H9 (cell line): ENCODE measurements around the gene METTL1. TPM values are rescaled to one million over a fixed set of nuclear protein-coding genes. Genes with fewer than 3 reads are reported as not detected.
A peak's percentile ranks its signal among the peaks of the same experiment; 100 is the strongest.

ENCODE experiments used
- DNase-seq: peaks from one replicate; pipeline ENCODE4 v3.0.0-alpha.2; 2017
- H2AFZ ChIP-seq: one replicate; pipeline ENCODE4 v1.6.1; 2013; ENCODE audit warnings: mild to moderate bottlenecking, low read length, control low read depth, moderate library complexity
- H2AK5ac ChIP-seq: 2 replicates; pipeline ENCODE4 v1.6.1; 2013; ENCODE audit warnings: low read length, control low read depth, mixed read lengths; ENCODE audit not compliant: insufficient read length
- H2BK120ac ChIP-seq: one replicate; pipeline ENCODE4 v1.6.1; 2013; ENCODE audit warnings: low read depth, mild to moderate bottlenecking, low read length, control low read depth, inconsistent platforms; ENCODE audit not compliant: poor library complexity, severe bottlenecking
- H2BK12ac ChIP-seq: 2 replicates; pipeline ENCODE4 v1.6.1; 2013; ENCODE audit warnings: low read length, control low read depth, mixed read lengths, low read depth; ENCODE audit not compliant: insufficient read length
- H2BK15ac ChIP-seq: 2 replicates; pipeline ENCODE4 v1.6.1; 2013; ENCODE audit warnings: low read depth, low read length, control low read depth
- H2BK20ac ChIP-seq: one replicate; pipeline ENCODE4 v1.6.1; 2013; ENCODE audit warnings: low read depth, mild to moderate bottlenecking, low read length, control low read depth, inconsistent platforms; ENCODE audit not compliant: poor library complexity, severe bottlenecking
- H2BK5ac ChIP-seq: 2 replicates; pipeline ENCODE4 v1.6.1; 2013; ENCODE audit warnings: low read length, control low read depth, mixed read lengths; ENCODE audit not compliant: insufficient read length
- H3K14ac ChIP-seq: 2 replicates; pipeline ENCODE4 v1.6.1; 2013; ENCODE audit warnings: low read length, control low read depth; ENCODE audit not compliant: insufficient read depth
- H3K18ac ChIP-seq: 2 replicates; pipeline ENCODE4 v1.6.1; 2013; ENCODE audit warnings: low read depth, mild to moderate bottlenecking, mixed read lengths, low read length, control low read depth; ENCODE audit not compliant: insufficient read length
- H3K23ac ChIP-seq: 2 replicates; pipeline ENCODE4 v1.6.1; 2013; ENCODE audit warnings: low read length, control low read depth, mixed read lengths, low read depth; ENCODE audit not compliant: insufficient read length
- H3K23me2 ChIP-seq: 2 replicates; pipeline ENCODE4 v1.6.1; 2013; ENCODE audit warnings: low read depth, mild to moderate bottlenecking, mixed read lengths, low read length, control low read depth; ENCODE audit not compliant: insufficient read length, poor library complexity, severe bottlenecking
- H3K27ac ChIP-seq: 2 replicates; pipeline ENCODE4 v1.5.1; 2013; ENCODE audit warnings: low read length, control low read depth, mixed read lengths, low read depth; ENCODE audit not compliant: insufficient read length
- H3K27me3 ChIP-seq: 2 replicates; pipeline ENCODE4 v1.6.1; 2013; ENCODE audit warnings: low read length, control low read depth, inconsistent platforms; ENCODE audit not compliant: insufficient read depth
- H3K4ac ChIP-seq: 2 replicates; pipeline ENCODE4 v1.6.1; 2013; ENCODE audit warnings: low read depth, mild to moderate bottlenecking, control low read depth, inconsistent platforms, low read length, moderate library complexity
- H3K4me1 ChIP-seq: 2 replicates; pipeline ENCODE4 v1.6.1; 2013; ENCODE audit warnings: low read length, control low read depth, inconsistent platforms; ENCODE audit not compliant: insufficient read depth
- H3K4me2 ChIP-seq: 2 replicates; pipeline ENCODE4 v1.6.1; 2013; ENCODE audit warnings: low read length, control low read depth, mixed read lengths; ENCODE audit not compliant: insufficient read length, insufficient read depth
- H3K56ac ChIP-seq: 2 replicates; pipeline ENCODE4 v1.6.1; 2013; ENCODE audit warnings: low read depth, mild to moderate bottlenecking, mixed read lengths, low read length, control low read depth; ENCODE audit not compliant: insufficient read length
- H3K79me1 ChIP-seq: 2 replicates; pipeline ENCODE4 v1.6.1; 2013; ENCODE audit warnings: low read depth, mild to moderate bottlenecking, moderate library complexity, low read length, control low read depth, inconsistent platforms; ENCODE audit not compliant: insufficient read depth, poor library complexity, severe bottlenecking
- H3K79me2 ChIP-seq: 2 replicates; pipeline ENCODE4 v1.6.1; 2013; ENCODE audit warnings: low read length, control low read depth, inconsistent platforms; ENCODE audit not compliant: insufficient read depth
- H3K9ac ChIP-seq: 2 replicates; pipeline ENCODE4 v1.6.1; 2013; ENCODE audit warnings: low read length, control low read depth, mixed read lengths; ENCODE audit not compliant: insufficient read length; ENCODE audit errors: extremely low read depth
- H3K9me3 ChIP-seq: one replicate; pipeline ENCODE4 v1.6.1; 2013; ENCODE audit warnings: low read depth, low read length, inconsistent platforms; ENCODE audit not compliant: control insufficient read depth
- H3T11ph ChIP-seq: one replicate; pipeline ENCODE4 v1.6.1; 2013; ENCODE audit warnings: mild to moderate bottlenecking, low read length, control low read depth, inconsistent platforms
- H4K20me1 ChIP-seq: one replicate; pipeline ENCODE4 v1.6.1; 2013; ENCODE audit not compliant: control insufficient read depth, insufficient read length, insufficient read depth
- H4K5ac ChIP-seq: 2 replicates; pipeline ENCODE4 v1.6.1; 2013; ENCODE audit warnings: low read depth, mild to moderate bottlenecking, mixed read lengths, low read length, control low read depth; ENCODE audit not compliant: insufficient read length
- H4K8ac ChIP-seq: replicated peaks from 2 replicates; pipeline ENCODE4 v1.6.1; 2013; ENCODE audit warnings: low read length, control low read depth, mixed read lengths, low read depth; ENCODE audit not compliant: insufficient read length
- H4K91ac ChIP-seq: 2 replicates; pipeline ENCODE4 v1.6.1; 2013; ENCODE audit warnings: low read depth, mild to moderate bottlenecking, moderate library complexity, mixed read lengths, low read length, control low read depth; ENCODE audit not compliant: insufficient read length
- H3K27ac Mint-ChIP-seq, 3 experiments: 2 replicates in 2 of 3; 3 replicates in 1 of 3; pipeline ENCODE4 v1.8.0; 2020 to 2021; ENCODE audit warnings: mixed read lengths in 3 of 3, mild to moderate bottlenecking in 1 of 3, moderate library complexity in 1 of 3
- H3K27me3 Mint-ChIP-seq: 2 replicates; pipeline ENCODE4 v1.8.0; 2021; ENCODE audit warnings: low read depth, mild to moderate bottlenecking, moderate library complexity, mixed read lengths
- H3K36me3 Mint-ChIP-seq, 3 experiments: 2 replicates in 2 of 3; 3 replicates in 1 of 3; pipeline ENCODE4 v1.8.0; 2020 to 2021; ENCODE audit warnings: low read depth in 3 of 3, mixed read lengths in 3 of 3; ENCODE audit not compliant: insufficient read depth in 1 of 3
- H3K4me1 Mint-ChIP-seq, 2 experiments: 2 replicates each; pipeline ENCODE4 v1.8.0; 2020; ENCODE audit warnings: mixed read lengths in 2 of 2
- H3K4me3 Mint-ChIP-seq, 2 experiments: 2 replicates in 1 of 2; 3 replicates in 1 of 2; pipeline ENCODE4 v1.8.0; 2020 to 2021; ENCODE audit warnings: mild to moderate bottlenecking in 2 of 2, mixed read lengths in 2 of 2, moderate library complexity in 1 of 2
- H3K9me3 Mint-ChIP-seq, 2 experiments: 2 replicates in 1 of 2; 3 replicates in 1 of 2; pipeline ENCODE4 v1.8.0; 2020; ENCODE audit warnings: mild to moderate bottlenecking in 2 of 2, mixed read lengths in 2 of 2, moderate library complexity in 1 of 2
- CTCF ChIP-seq: fragments of 200-600 bp; sonication (generic); conservative IDR thresholded peaks from 3 replicates; pipeline ENCODE4 v1.8.0; 2021; ENCODE audit warnings: antibody characterized with exemption, mild to moderate bottlenecking
- WGBS: extraction: QIAGEN DNeasy Blood & Tissue Kit; methylation state at CpG from one replicate; pipeline ENCODE4 v1.1.7; 2013; ENCODE audit warnings: missing lambda C conversion rate, low lambda C conversion rate, mixed read lengths; ENCODE audit not compliant: insufficient read length; ENCODE audit errors: extremely low coverage; 5-methylcytosine and 5-hydroxymethylcytosine counted together
- total RNA-seq: library from RNA; stranded (reverse); gene quantifications from 2 replicates; pipeline ENCODE4 v1.2.1, GENCODE V29; 2021

The METTL1 gene
- total RNA-seq, 1 experiment from 2014 or later = 58.4 TPM

GRCh38 chr12:57797933-57798332 lies 26.0 kb upstream of the METTL1 start:
- DNase-seq = no peak
- Histone ChIP-seq H4K20me1 (no peaks in the 10 kb centered on the region), H2BK120ac (no peak overlapping the region), H3K79me2 (no peaks in the 10 kb centered on the region), H3K18ac (no peak overlapping the region), H3K27me3 (no peaks in the 10 kb centered on the region), H4K91ac (no peak overlapping the region), H2BK15ac (no peak overlapping the region), H3K23me2 (no peaks in the 10 kb centered on the region), H3K14ac (no peak overlapping the region), H3K4ac (no peak overlapping the region), H3K4me2 (no peak overlapping the region), H2BK20ac (no peak overlapping the region), H2BK12ac (no peak overlapping the region), H2AK5ac (no peak overlapping the region), H3K23ac (no peak overlapping the region), H3K27ac (no peak overlapping the region), H3K9me3 (no peaks in the 10 kb centered on the region), H3K79me1 (no peaks in the 10 kb centered on the region), H4K5ac (no peak overlapping the region), H3K56ac (no peak overlapping the region), H2AFZ (no peak overlapping the region), H4K8ac (no peak overlapping the region), H3K4me1 (no peaks in the 10 kb centered on the region), H2BK5ac (no peak overlapping the region), H3K9ac (no peak overlapping the region), H3T11ph (no peak overlapping the region)
- Mint-ChIP-seq H3K27me3 (no peaks in the 10 kb centered on the region), H3K9me3 (no peaks in the 10 kb centered on the region), H3K4me3 (no peak overlapping the region), H3K27ac (peak overlapping the region in 1 of 3 experiments; percentile 57; a peak in 1 of 7 replicates), H3K4me1 (no peaks in the 10 kb centered on the region), H3K36me3 (peaks cover 16 to 43% (median 34%) of the 10 kb centered on the region in 3 experiments)
- no peak for TF ChIP-seq CTCF
- WGBS = no CpG with 5 or more reads among the region's 1 CpG
